H1 (cell line): Measurements from ENCODE around the gene KCNIP3. TPM values are rescaled to one million over a fixed set of nuclear protein-coding genes. Genes with fewer than 3 reads are reported as not detected.

Experiments used
- ATF2 ChIP-seq: IDR thresholded peaks from 2 replicates; pipeline ENCODE4 v1.6.1; 2012; ENCODE audit warnings: low read length, inconsistent platforms
- ATF3 ChIP-seq: IDR thresholded peaks from 2 replicates; pipeline ENCODE4 v1.6.1; 2011; ENCODE audit warnings: low read depth, mild to moderate bottlenecking, low read length; ENCODE audit not compliant: insufficient read depth
- BACH1 ChIP-seq: IDR thresholded peaks from 2 replicates; pipeline ENCODE4 v1.6.1; 2012; ENCODE audit warnings: low read length, improper control_type of control experiment
- CBX5 ChIP-seq: fragments of 300-800, 300-1000 bp; sonication (generic); IDR thresholded peaks from 2 replicates; pipeline ENCODE4 v1.7.1; 2016; ENCODE audit warnings: antibody characterized with exemption, low read length, low read depth
- CEBPB ChIP-seq: IDR thresholded peaks from 2 replicates; pipeline ENCODE4 v1.6.1; 2012; ENCODE audit warnings: low read depth, low read length
- CHD1 ChIP-seq: IDR thresholded peaks from 2 replicates; pipeline ENCODE4 v1.6.1; 2012; ENCODE audit warnings: low read depth, low read length, improper control_type of control experiment
- CTBP2 ChIP-seq: IDR thresholded peaks from 2 replicates; pipeline ENCODE4 v1.7.0; 2011; ENCODE audit warnings: borderline replicate concordance, mild to moderate bottlenecking, moderate library complexity, mixed read lengths, low read length; ENCODE audit not compliant: insufficient read depth, insufficient read length
- CTCF ChIP-seq, 3 experiments: IDR thresholded peaks; 1 replicate in 2 of 3; 2 replicates in 1 of 3; pipeline versions ENCODE4 v1.5.1 to v1.6.1; 2011; ENCODE audit warnings: low read length in 3 of 3, mild to moderate bottlenecking in 3 of 3, inconsistent platforms in 2 of 3, low read depth in 1 of 3, moderate library complexity in 1 of 3; ENCODE audit not compliant: insufficient read depth in 1 of 3; ENCODE audit errors: control extremely low read depth in 1 of 3
- EP300 ChIP-seq, 2 experiments: IDR thresholded peaks; 1 replicate in 1 of 2; 2 replicates in 1 of 2; pipeline ENCODE4 v1.6.1; 2011 to 2012; ENCODE audit warnings: low read depth in 2 of 2, low read length in 2 of 2, mild to moderate bottlenecking in 2 of 2, borderline replicate concordance in 1 of 2, inconsistent platforms in 1 of 2, moderate library complexity in 1 of 2
- HDAC6 ChIP-seq: IDR thresholded peaks from one replicate; pipeline ENCODE4 v1.7.1; 2012; ENCODE audit warnings: low read depth, mild to moderate bottlenecking, inconsistent platforms, low read length, moderate library complexity
- MAX ChIP-seq: IDR thresholded peaks from 2 replicates; pipeline ENCODE4 v1.6.1; 2012; ENCODE audit warnings: inconsistent platforms
- NRF1 ChIP-seq: IDR thresholded peaks from 2 replicates; pipeline ENCODE4 v1.6.1; 2011; ENCODE audit warnings: mild to moderate bottlenecking, low read depth, low read length, improper control_type of control experiment
- RBBP5 ChIP-seq: IDR thresholded peaks from 2 replicates; pipeline ENCODE4 v1.7.1; 2012; ENCODE audit warnings: low read depth, mild to moderate bottlenecking, inconsistent platforms, low read length, moderate library complexity, borderline replicate concordance
- RFX5 ChIP-seq: IDR thresholded peaks from 2 replicates; pipeline ENCODE4 v1.6.1; 2011; ENCODE audit warnings: low read depth, low read length, improper control_type of control experiment, borderline replicate concordance
- RNF2 ChIP-seq: fragments of 200-900, 300-1000 bp; sonication (generic); IDR thresholded peaks from 2 replicates; pipeline ENCODE4 v1.7.1; 2016; ENCODE audit warnings: borderline replicate concordance, low read depth, mild to moderate bottlenecking, antibody characterized with exemption, low read length; ENCODE audit not compliant: poor library complexity, severe bottlenecking; ENCODE audit errors: missing control alignments
- SIRT6 ChIP-seq: IDR thresholded peaks from one replicate; pipeline ENCODE4 v1.7.1; 2012; ENCODE audit warnings: low read length, inconsistent platforms
- SP2 ChIP-seq: IDR thresholded peaks from 2 replicates; pipeline ENCODE4 v1.6.1; 2012; ENCODE audit warnings: mild to moderate bottlenecking, low read length, inconsistent platforms
- SRF ChIP-seq: IDR thresholded peaks from 2 replicates; pipeline ENCODE4 v1.6.1; 2011; ENCODE audit warnings: mild to moderate bottlenecking, low read depth, low read length, moderate library complexity
- ZNF274 ChIP-seq: IDR thresholded peaks from 2 replicates; pipeline ENCODE4 v1.7.0; 2012; ENCODE audit warnings: low read length, borderline replicate concordance; ENCODE audit errors: extremely low read depth
- polyA plus RNA-seq, 7 experiments: library from polyadenylated mRNA; depleted of rRNA in 3 of 7; stranded (reverse) in 5 of 7; unstranded in 2 of 7; fragments of >200 nt in 5 of 7; fragments of 200-250 nt in 2 of 7; gene quantifications; 1 replicate in 5 of 7; 2 replicates in 1 of 7; 4 replicates in 1 of 7; pipeline versions ENCODE4 v1.2.1 to v1.2.3, GENCODE V29; 2011 to 2013; ENCODE audit warnings: missing spikeins in 2 of 7, mixed read lengths in 2 of 7
- total RNA-seq: library from RNA; stranded (reverse); fragmentation: NEBNext Ultra II Directional; extraction: Animal tissue kit (Norgen Biotek cat#: 25700); gene quantifications from 2 replicates; pipeline ENCODE4 v1.2.1, GENCODE V29; 2021

The KCNIP3 gene
- total and polyA plus RNA-seq, 2 of the 8 experiments (the other 6 are each of a cell fraction or from before 2014, with no cell fraction given): 0.33 to 1.9 TPM

GRCh38 chr2:95345563-95346230, 48.5 kb downstream of the KCNIP3 start (continued):
- no peak for TF ChIP-seq ATF2
- no peak for TF ChIP-seq SRF
- TF ChIP-seq EP300 (IDR thresholded peaks at IDR 0.05; ENCODE audit: borderline replicate concordance in 1 of 2, low read depth in 2 of 2, low read length in 2 of 2): no peak
- no peak for TF ChIP-seq SIRT6
- TF ChIP-seq MAX: no peak
- TF ChIP-seq CEBPB: no peak
- no peak for TF ChIP-seq CHD1
- TF ChIP-seq CTCF (IDR thresholded peaks at IDR 0.05; ENCODE audit: control extremely low read depth in 1 of 3, insufficient read depth in 1 of 3, low read depth in 1 of 3, low read length in 3 of 3): peak; percentile 76 to 83 (median 82)
- TF ChIP-seq ATF3: no peak
- TF ChIP-seq HDAC6: no peak
- TF ChIP-seq BACH1: peak; percentile 14; the same call in 1 of the 2 replicates
- TF ChIP-seq CBX5: no peak
- TF ChIP-seq SP2: no peak
- TF ChIP-seq RFX5: no peak
- TF ChIP-seq RBBP5: no peak
- no peak for TF ChIP-seq RNF2
- TF ChIP-seq ZNF274: no peak
- no peak for TF ChIP-seq NRF1
- no peak for TF ChIP-seq CTBP2
